Loucy (cell line): Measurements from ENCODE around the gene SP1.

Experiments used
- EZH2phosphoT487 ChIP-seq: fragments of 200-600 bp; IDR thresholded peaks from 2 replicates; pipeline ENCODE4 v1.6.1; 2018; ENCODE audit warnings: antibody characterized with exemption, mild to moderate bottlenecking, moderate library complexity, borderline replicate concordance
- TF ChIP-seq, protein P1 (sequence below): fragments of 200-600 bp; sonication (generic); conservative IDR thresholded peaks from 2 replicates; pipeline ENCODE4 v1.5.1; 2014; ENCODE audit warnings: mild to moderate bottlenecking, antibody characterized with exemption, low read length

DNA sequence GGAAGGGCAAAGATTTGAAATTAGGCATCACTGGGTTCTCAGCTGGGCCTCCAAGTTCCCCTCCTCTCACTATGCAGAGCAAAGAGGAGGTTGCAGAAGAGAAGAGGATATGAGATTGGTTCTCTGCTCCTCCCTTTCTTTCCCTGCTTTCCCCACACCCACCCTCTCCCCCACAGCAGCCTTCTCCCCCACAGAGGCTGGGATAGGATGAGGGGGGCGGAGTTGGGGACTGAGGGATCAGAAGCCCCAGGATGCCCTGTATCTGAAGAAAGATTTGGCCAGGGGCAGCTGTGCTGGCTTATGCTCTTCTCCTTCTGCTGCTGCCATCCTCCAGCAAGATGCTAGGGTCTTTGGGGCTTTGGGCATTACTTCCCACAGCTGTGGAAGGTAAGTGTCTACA lies 43.6 kb downstream of the SP1 start, which contains the start of gene AMHR2:
- TF ChIP-seq, protein P1, sequence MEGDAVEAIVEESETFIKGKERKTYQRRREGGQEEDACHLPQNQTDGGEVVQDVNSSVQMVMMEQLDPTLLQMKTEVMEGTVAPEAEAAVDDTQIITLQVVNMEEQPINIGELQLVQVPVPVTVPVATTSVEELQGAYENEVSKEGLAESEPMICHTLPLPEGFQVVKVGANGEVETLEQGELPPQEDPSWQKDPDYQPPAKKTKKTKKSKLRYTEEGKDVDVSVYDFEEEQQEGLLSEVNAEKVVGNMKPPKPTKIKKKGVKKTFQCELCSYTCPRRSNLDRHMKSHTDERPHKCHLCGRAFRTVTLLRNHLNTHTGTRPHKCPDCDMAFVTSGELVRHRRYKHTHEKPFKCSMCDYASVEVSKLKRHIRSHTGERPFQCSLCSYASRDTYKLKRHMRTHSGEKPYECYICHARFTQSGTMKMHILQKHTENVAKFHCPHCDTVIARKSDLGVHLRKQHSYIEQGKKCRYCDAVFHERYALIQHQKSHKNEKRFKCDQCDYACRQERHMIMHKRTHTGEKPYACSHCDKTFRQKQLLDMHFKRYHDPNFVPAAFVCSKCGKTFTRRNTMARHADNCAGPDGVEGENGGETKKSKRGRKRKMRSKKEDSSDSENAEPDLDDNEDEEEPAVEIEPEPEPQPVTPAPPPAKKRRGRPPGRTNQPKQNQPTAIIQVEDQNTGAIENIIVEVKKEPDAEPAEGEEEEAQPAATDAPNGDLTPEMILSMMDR: no peak
- no peak for TF ChIP-seq EZH2phosphoT487
